Measurements from ENCODE around the gene MED13.
A peak's percentile ranks its signal among the peaks of the same experiment; 100 is the strongest.

MED13 gene

DNA sequence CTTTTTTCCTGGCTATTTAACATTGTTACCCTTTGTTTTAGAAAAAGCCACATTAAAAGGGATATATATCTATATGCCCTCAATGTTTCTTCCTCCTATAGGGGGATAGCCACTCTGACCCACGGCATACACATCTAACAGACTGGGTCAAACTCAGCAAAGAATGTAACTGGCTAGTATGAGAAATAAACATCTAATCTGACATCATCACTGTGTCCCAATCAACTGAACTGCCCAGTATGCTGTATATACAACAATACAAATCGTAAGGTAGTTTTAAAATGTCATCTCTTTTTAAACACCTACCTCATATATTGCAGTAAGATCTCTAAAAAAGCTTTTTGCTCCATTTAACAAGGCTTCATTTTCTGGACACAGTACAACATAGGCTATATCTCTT, 97.3 kb downstream of the MED13 start:
- FAIRE-seq (no peak), DNase-seq (ENCODE audit: insufficient read length, low spot score) (no peak)
- no peak for TF ChIP-seq TAF1 (IDR thresholded peaks at IDR 0.05; ENCODE audit: low read depth, low read length)
- TF ChIP-seq SPI1 (IDR thresholded peaks at IDR 0.05; ENCODE audit: low read depth, low read length): no peak
- no peak for TF ChIP-seq POLR2A (IDR thresholded peaks at IDR 0.05; ENCODE audit: low read depth, low read length)
- no peak for TF ChIP-seq POU2F2 (IDR thresholded peaks at IDR 0.05; ENCODE audit: low read depth, low read length)
- no peak for TF ChIP-seq POLR2AphosphoS5 (IDR thresholded peaks at IDR 0.05; ENCODE audit: low read depth, low read length)
- TF ChIP-seq PAX5 (IDR thresholded peaks at IDR 0.05; ENCODE audit: insufficient read depth, low read length, severe bottlenecking): no peak

DNA sequence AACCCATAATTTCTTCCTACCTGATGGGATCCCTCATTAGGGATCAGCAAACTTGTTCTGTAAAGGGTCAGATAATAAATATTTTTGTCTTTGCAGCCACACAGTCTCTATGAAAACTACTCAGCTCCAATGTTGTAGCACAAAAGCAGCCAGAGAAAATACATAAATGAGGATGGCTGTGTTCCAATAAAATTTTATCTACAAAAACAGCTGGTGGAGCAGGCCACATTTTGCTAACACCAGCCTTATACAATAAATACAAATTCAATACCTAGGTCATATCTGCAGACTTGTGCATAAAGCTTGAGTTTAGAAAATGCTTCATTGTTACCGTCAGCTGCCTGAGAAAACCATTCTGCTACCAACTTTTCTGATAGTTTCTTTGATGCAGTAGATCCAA, 98.9 kb downstream of the MED13 start:
- FAIRE-seq (no peak), DNase-seq (ENCODE audit: insufficient read length, low spot score) (no peak)
- TF ChIP-seq SPI1 (IDR thresholded peaks at IDR 0.05; ENCODE audit: low read depth, low read length) (no peak), PAX5 (IDR thresholded peaks at IDR 0.05; ENCODE audit: insufficient read depth, low read length, severe bottlenecking) (no peak), POLR2A (IDR thresholded peaks at IDR 0.05; ENCODE audit: low read depth, low read length) (no peak), POU2F2 (IDR thresholded peaks at IDR 0.05; ENCODE audit: low read depth, low read length) (no peak), TAF1 (IDR thresholded peaks at IDR 0.05; ENCODE audit: low read depth, low read length) (no peak)

DNA sequence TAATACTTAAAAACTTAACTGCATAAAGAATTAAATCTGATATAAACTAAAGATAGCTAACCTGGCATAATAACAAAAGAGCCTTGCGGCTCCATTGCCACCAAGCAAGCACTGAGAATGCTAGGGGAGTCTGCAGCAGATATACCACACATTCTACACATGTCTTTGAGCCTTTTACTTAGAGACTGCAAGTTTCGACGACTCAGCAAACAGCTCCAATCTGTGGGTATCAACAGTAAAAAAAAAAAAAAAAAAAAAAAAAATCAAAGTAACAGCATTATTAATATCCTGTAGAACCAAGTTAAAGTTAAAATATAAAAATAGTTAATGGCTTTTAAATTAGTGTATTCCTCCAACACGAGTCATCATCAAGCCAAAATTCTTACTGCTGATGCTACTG, 109.5 kb downstream of the MED13 start:
- FAIRE-seq (no peak), DNase-seq (ENCODE audit: insufficient read length, low spot score) (no peak)
- no peak for TF ChIP-seq POLR2A (IDR thresholded peaks at IDR 0.05; ENCODE audit: low read depth, low read length)
- TF ChIP-seq TAF1 (IDR thresholded peaks at IDR 0.05; ENCODE audit: low read depth, low read length): no peak
- no peak for TF ChIP-seq SPI1 (IDR thresholded peaks at IDR 0.05; ENCODE audit: low read depth, low read length)
- no peak for TF ChIP-seq POU2F2 (IDR thresholded peaks at IDR 0.05; ENCODE audit: low read depth, low read length)
- no peak for TF ChIP-seq PAX5 (IDR thresholded peaks at IDR 0.05; ENCODE audit: insufficient read depth, low read length, severe bottlenecking)
- TF ChIP-seq POLR2AphosphoS5 (IDR thresholded peaks at IDR 0.05; ENCODE audit: low read depth, low read length): no peak

DNA sequence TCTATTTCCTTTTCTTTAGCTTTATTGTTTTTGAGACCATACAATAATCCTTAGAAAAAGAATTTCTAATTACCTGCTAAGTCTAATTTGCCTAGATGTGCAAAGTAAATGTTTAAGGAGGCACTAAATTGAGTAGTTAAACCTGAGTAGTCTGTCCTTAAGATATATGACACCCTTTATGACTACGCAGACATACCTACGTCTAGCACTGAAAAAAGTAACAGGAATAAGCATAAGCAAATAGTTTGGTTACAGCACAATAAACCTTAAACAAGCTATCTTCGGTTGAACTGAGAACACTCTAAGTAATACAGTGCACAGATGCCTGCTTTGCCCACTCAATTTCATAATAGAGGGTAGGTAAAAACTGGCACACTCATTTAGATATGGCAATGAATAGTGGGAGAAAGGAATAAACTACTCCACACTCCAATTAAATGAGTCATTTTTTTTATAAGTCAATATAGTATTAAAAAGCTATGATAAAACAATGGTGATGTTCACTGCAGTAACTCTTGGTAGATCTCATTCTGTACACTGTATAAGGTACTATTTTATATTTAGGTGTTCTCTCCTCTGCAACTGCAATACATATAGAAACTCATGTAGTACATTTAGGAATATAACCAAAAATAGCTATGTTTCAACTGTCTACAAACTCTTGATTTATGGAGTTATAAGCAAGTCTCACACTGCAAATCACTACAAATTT, 117.6 kb downstream of the MED13 start:
- DNase-seq (ENCODE audit: insufficient read length, low spot score) (no peak), FAIRE-seq (no peak)
- TF ChIP-seq POLR2AphosphoS5 (IDR thresholded peaks at IDR 0.05; ENCODE audit: low read depth, low read length) (no peak), POLR2A (IDR thresholded peaks at IDR 0.05; ENCODE audit: low read depth, low read length) (no peak), POU2F2 (IDR thresholded peaks at IDR 0.05; ENCODE audit: low read depth, low read length) (no peak), SPI1 (IDR thresholded peaks at IDR 0.05; ENCODE audit: low read depth, low read length) (no peak), PAX5 (IDR thresholded peaks at IDR 0.05; ENCODE audit: insufficient read depth, low read length, severe bottlenecking) (no peak), TAF1 (IDR thresholded peaks at IDR 0.05; ENCODE audit: low read depth, low read length) (no peak)

DNA sequence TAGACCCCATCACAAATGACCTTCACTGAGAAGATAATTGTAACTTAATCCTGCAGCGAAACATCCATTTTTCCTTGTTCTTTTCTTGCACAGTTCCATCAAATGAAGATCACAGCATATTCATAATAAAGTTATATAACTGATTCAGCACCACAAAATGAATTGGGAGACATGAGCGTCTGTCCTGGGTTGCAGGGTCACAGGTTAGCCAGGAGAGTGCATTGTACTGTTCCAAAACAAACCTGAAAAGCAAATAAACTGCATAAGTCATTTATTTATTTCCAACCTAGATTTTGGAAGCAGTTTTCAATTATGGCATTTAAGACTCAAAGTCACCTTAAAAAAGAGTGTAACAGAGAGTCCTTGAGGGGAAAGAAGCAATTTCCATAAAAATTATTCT, 118.7 kb downstream of the MED13 start:
- FAIRE-seq (no peak), DNase-seq (ENCODE audit: insufficient read length, low spot score) (no peak)
- no peak for TF ChIP-seq TAF1 (IDR thresholded peaks at IDR 0.05; ENCODE audit: low read depth, low read length)
- no peak for TF ChIP-seq POU2F2 (IDR thresholded peaks at IDR 0.05; ENCODE audit: low read depth, low read length)
- no peak for TF ChIP-seq SPI1 (IDR thresholded peaks at IDR 0.05; ENCODE audit: low read depth, low read length)
- no peak for TF ChIP-seq POLR2A (IDR thresholded peaks at IDR 0.05; ENCODE audit: low read depth, low read length)
- TF ChIP-seq PAX5 (IDR thresholded peaks at IDR 0.05; ENCODE audit: insufficient read depth, low read length, severe bottlenecking): no peak
- no peak for TF ChIP-seq POLR2AphosphoS5 (IDR thresholded peaks at IDR 0.05; ENCODE audit: low read depth, low read length)

DNA sequence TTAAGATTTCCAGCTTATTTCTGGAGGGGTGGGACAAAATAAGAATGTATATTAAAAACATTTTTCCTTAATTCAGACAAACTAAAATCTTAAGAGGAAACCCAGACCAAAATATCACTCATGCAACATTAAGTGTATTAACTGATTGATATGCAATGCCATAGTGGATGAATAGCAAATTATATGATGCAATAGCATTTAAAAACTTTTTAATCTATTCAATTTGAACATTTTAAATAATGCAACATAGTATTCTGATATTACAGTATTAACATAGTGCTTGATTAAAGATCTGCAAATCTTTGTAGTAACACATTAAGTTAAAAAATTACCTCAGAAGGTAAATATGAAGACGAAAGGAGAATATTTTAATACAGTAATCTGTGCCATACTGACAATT, 122.0 kb downstream of the MED13 start:
- FAIRE-seq: no peak
- DNase-seq (ENCODE audit: insufficient read length, low spot score): no peak
- TF ChIP-seq POLR2A (IDR thresholded peaks at IDR 0.05; ENCODE audit: low read depth, low read length): no peak
- no peak for TF ChIP-seq PAX5 (IDR thresholded peaks at IDR 0.05; ENCODE audit: insufficient read depth, low read length, severe bottlenecking)
- TF ChIP-seq POU2F2 (IDR thresholded peaks at IDR 0.05; ENCODE audit: low read depth, low read length): no peak
- TF ChIP-seq TAF1 (IDR thresholded peaks at IDR 0.05; ENCODE audit: low read depth, low read length): no peak
- no peak for TF ChIP-seq POLR2AphosphoS5 (IDR thresholded peaks at IDR 0.05; ENCODE audit: low read depth, low read length)
- TF ChIP-seq SPI1 (IDR thresholded peaks at IDR 0.05; ENCODE audit: low read depth, low read length): no peak

DNA sequence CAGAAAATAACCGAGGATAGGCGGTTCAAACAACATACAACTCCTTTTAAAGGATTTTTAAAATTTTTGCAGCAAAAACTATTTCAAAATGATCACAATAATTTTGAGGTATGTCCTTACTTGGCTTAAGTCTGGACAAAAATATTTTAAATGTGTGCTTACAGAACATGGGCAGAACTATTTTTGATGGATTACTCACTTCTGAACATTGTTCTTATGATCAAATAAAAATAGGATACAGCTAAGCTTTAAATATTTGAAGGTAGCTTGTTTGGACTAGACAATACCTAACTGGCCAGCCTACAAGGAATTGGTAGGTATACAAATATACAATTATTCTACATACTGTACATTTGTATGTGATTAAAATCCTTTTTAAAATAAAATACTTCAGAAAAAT, 123.0 kb downstream of the MED13 start:
- FAIRE-seq: no peak
- no peak for TF ChIP-seq TAF1 (IDR thresholded peaks at IDR 0.05; ENCODE audit: low read depth, low read length)
- DNase-seq (ENCODE audit: insufficient read length, low spot score): no peak

DNA sequence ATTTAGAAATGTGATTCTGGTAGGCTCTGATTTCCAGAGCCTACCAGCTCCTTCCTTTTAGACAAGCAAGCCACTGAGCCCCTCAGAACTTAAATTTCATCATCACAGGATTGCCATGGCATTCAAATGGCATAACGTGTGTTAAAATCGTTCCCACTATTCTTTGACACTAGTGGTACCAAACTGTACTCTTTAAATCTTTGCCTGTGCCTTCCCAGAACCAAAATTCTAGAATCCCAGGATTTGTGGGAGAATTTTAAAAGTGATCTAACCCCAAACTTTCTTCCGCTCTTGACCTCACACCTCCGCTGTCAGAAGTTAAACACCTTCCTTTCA, 137.0 kb downstream of the MED13 start:
- FAIRE-seq: no peak
- DNase-seq (ENCODE audit: insufficient read length, low spot score): no peak
- TF ChIP-seq SPI1 (IDR thresholded peaks at IDR 0.05; ENCODE audit: low read depth, low read length): no peak
- TF ChIP-seq POLR2A (IDR thresholded peaks at IDR 0.05; ENCODE audit: low read depth, low read length): no peak
- no peak for TF ChIP-seq TAF1 (IDR thresholded peaks at IDR 0.05; ENCODE audit: low read depth, low read length)
- TF ChIP-seq POU2F2 (IDR thresholded peaks at IDR 0.05; ENCODE audit: low read depth, low read length): no peak
- TF ChIP-seq PAX5 (IDR thresholded peaks at IDR 0.05; ENCODE audit: insufficient read depth, low read length, severe bottlenecking): no peak
- no peak for TF ChIP-seq POLR2AphosphoS5 (IDR thresholded peaks at IDR 0.05; ENCODE audit: low read depth, low read length)

DNA sequence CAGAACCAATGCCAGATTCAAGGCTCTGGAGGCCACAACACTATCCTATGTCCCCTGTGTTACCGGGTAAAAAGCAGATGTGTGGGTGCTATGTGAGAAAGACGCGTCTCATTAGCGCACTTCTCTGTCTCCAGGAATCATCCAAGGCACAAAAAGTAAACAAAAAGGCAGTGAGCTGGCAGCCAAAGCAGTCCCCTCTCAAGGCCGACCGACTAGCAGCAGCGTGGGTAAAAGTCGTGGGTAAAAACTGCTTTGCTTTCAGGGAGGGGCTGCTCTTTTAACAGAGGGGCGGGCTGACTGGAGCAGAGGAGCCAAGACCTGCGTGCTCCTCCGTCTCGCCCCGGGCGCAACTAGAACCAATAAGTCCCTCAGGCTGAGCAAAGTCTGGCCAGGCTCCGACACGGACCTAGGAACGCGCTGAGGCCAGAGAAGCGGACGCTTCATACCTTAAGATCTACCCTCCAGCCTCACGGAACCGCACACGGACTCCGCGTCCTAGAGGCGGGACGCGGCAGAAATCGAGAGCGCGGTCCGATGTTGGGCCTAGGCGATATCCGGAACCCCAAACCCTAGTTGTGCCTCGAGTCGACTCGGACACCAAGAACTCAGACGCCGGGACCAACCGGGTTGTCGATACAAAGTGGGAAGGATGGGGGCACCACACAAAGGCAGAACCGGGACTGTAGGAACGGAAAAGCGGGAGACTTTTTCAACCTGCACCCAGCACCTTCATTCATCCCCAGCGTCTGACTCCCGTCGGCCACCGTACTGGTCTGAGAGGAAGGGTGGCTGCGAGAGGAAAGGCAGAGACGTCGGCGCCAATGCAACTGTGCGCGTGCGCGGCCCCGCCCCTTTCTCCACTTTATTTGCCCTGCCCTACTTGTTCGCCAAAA, 137.6 kb downstream of the MED13 start, which contains the start of gene INTS2:
INTS2 (minus strand) TSS at position 775 of the 893 bp plus-strand sequence. CDS start 1,338 bp downstream, outside the sequence.
- FAIRE-seq (peak; percentile 89), DNase-seq (ENCODE audit: insufficient read length, low spot score) (peak; percentile 82)
- TF ChIP-seq TAF1 (IDR thresholded peaks at IDR 0.05; ENCODE audit: low read depth, low read length): peak; percentile 87
- TF ChIP-seq POLR2AphosphoS5 (IDR thresholded peaks at IDR 0.05; ENCODE audit: low read depth, low read length): peak; percentile 98
- peak; percentile 98 for TF ChIP-seq POLR2A (IDR thresholded peaks at IDR 0.05; ENCODE audit: low read depth, low read length)
- no peak for TF ChIP-seq PAX5 (IDR thresholded peaks at IDR 0.05; ENCODE audit: insufficient read depth, low read length, severe bottlenecking)
- peak; percentile 53; the same call in 1 of the 2 replicates for TF ChIP-seq POU2F2 (IDR thresholded peaks at IDR 0.05; ENCODE audit: low read depth, low read length)
- TF ChIP-seq SPI1 (IDR thresholded peaks at IDR 0.05; ENCODE audit: low read depth, low read length): peak; percentile 33; the same call in 1 of the 2 replicates
